SH-SY5Y (cell line): ENCODE results near the gene PDE1C.

Source experiments
- GATA2 ChIP-seq: IDR thresholded peaks from 2 replicates; pipeline ENCODE4 v1.6.1; 2011; ENCODE audit warnings: mild to moderate bottlenecking, low read depth, low read length
- GATA3 ChIP-seq: IDR thresholded peaks from 2 replicates; pipeline ENCODE4 v1.6.1; 2011; ENCODE audit warnings: low read depth, mild to moderate bottlenecking, low read length, moderate library complexity

PDE1C gene

GRCh38 chr7:31858055-31858454 lies 212.2 kb downstream of the PDE1C start:
- TF ChIP-seq GATA3 (no peak), GATA2 (no peak)

DNA sequence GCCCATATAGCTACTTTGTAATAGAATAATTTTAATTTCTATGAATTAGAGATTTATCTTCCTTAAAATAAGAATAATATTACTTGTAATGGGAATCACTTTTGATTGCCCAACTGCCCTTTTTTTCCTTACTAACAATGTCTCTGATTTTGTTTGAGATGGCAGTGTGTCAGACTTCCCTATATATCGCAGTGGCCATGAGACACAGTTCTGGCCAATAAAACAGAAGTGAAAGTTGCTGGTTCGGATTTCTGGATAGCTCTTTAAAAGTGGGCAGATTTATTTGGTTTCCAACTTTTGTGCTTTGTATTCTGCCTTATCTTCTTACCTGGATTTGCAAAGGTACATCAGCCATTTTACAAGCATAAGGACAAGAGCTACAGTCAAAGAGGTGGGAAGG lies 213.0 kb downstream of the PDE1C start:
- TF ChIP-seq GATA3 (no peak), GATA2 (no peak)

DNA sequence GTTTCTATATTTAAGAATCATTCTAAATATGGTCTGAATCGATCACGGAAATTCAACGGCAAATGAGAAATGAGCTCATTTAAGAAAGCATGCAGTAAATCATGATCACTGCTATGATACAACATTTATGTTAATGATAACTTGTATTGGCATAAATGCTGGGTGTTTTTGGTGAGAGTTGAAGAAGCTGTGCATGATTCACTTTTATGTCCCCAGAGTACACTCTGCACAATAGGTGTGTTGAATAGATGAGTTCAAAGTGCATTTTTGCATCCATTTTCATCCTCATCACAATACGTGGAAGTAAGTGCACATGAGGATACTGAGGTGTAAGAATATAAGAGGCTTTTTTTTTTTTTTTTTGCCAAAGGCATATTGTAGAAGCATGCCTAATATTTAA lies 213.9 kb downstream of the PDE1C start:
- TF ChIP-seq GATA2 (no peak), GATA3 (no peak)

- TF ChIP-seq GATA2 (no peak), GATA3 (no peak)
Measured at GRCh38 chr7:31855530-31855929, 214.7 kb downstream of the PDE1C start.

- TF ChIP-seq GATA2 = no peak
- no peak for TF ChIP-seq GATA3
Measured at GRCh38 chr7:31853380-31853779, 216.8 kb downstream of the PDE1C start.

GRCh38 chr7:31852462-31852861 lies 217.7 kb downstream of the PDE1C start:
- TF ChIP-seq GATA3 = no peak
- no peak for TF ChIP-seq GATA2

DNA sequence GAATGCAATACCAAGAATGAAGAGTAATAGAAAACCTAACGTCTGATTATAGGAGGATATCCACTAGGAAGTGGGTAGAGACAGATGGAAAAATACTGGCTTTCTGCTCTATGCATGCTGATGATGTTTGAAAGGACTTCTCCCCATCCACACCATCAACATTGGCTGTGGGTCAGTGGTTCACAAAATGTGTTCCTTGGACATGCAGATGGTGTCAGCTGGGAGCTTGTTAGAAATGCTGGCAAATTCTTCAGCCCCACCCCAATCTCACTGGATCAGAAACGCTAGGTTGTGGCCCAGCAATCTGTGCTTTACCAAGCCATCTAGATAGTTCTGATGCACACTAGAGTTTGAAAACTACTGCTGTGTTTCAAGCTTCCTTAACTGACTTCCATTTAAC lies 219.1 kb downstream of the PDE1C start:
- TF ChIP-seq GATA3 (no peak), GATA2 (no peak)

DNA sequence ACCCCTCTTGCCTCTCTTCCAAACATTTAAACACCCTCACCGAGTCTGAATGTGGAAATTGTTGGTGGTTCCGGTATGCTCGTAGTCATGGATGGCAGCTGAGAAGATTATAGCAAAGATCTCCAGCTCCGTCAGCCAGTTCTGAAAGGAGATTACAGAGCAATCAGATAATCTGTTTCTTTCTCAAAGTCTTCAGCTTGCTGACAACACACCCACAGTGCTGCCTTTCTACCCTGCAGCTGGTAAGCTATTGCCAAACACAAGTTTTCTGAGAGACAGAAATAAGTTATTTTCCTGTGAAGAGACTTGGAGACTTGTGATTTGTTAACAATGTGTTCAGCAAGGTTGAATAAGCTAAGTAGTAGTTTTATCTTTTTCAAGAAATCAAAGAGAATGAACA lies 219.6 kb downstream of the PDE1C start:
- no peak for TF ChIP-seq GATA3
- TF ChIP-seq GATA2 = no peak

- no peak for TF ChIP-seq GATA2
- no peak for TF ChIP-seq GATA3
Measured at GRCh38 chr7:31850066-31850465, 220.1 kb downstream of the PDE1C start.

- TF ChIP-seq GATA2 (no peak), GATA3 (no peak)
Measured at GRCh38 chr7:31835471-31835870, 234.7 kb downstream of the PDE1C start.

GRCh38 chr7:31828520-31828919 lies 241.7 kb downstream of the PDE1C start:
- no peak for TF ChIP-seq GATA2
- TF ChIP-seq GATA3 = no peak

DNA sequence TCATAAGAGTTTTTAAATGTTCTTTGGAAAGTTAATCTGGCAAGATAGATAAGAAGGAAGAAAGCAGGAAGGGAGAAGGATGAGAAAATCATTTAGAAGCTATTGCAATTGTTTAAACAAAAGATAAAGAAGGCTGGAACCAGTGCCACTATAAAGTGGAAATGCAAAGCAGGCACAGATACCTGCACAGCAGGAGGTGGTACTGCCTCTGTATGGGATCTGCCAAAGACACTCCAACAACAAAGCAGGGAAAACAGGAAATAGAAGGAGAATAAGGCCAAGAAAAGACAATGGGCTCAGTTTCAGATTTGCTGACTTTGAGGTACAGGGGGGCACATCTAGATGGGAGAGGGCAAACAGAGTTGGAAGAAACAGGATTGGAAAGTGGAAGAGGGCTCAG lies 244.6 kb downstream of the PDE1C start:
- TF ChIP-seq GATA3 = no peak
- TF ChIP-seq GATA2 = no peak

DNA sequence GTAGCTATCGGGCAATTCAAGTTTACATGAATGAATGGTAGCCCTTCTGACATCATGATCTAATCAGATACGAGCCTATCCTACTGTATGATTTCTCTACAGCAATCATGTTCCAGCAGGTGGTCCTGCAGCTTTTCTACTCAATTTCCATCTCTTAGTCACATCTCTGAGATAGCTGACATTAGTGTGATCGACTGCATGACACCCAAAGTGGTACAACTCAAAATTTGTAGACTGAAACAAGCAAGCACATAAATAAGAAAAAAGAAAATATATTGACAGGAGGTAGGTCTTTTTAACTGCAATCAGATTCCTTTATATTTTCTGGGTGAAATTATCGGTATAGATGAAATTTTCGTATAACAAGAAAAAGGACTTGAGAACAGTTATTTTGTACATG lies 251.2 kb downstream of the PDE1C start:
- TF ChIP-seq GATA3 (no peak), GATA2 (no peak)

GRCh38 chr7:31816810-31817209 lies 253.4 kb downstream of the PDE1C start:
- TF ChIP-seq GATA3 (no peak), GATA2 (no peak)

DNA sequence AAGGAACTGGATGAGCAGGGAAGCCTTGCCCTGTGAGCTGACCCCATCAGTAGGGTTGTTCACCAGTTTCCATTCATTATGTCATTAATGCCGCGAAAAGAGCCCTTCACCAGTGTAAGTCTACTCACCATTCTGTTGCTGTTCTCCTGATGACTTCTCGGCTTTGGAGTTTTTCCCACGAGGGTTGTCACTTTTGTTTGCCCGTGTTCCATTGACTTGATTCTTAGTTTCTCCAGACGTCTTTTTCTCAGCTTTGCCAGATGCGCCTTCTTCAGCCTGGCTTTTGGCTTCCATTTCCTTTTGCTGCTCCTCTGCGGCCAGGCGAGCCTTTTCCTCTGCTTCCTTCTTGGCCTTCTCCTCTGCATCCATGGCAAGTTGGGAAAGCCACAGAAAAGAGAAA lies 254.4 kb downstream of the PDE1C start:
- TF ChIP-seq GATA3 (no peak), GATA2 (no peak)

DNA sequence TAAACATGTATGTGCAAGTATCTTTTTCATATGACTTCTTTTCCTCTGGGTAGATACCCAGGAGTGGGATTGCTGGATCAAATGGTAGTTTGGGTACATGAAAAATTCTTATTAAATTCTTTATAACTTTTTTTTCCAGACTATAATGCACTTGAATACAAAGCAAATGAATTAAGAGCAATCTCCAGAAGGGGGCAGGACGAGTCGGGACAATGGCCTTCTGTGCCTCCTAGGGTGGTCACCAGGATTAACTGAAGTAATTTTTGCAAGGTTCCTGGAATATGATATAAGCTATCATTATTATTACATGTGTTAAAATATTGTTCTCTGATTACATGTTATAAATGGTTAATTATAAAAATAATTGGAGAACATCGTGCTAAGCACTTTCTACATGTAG lies 256.0 kb downstream of the PDE1C start:
- TF ChIP-seq GATA3 (no peak), GATA2 (no peak)
